WERI-Rb-1 (cell line): ENCODE measurements around the gene HECTD4.

ENCODE experiments used
- DNase-seq: peaks from one replicate; pipeline ENCODE4 v3.0.0-alpha.2; 2020
- H3K27ac ChIP-seq: fragments of 250-450 bp; sonication (Bioruptor Pico); 2 replicates; pipeline ENCODE4 v1.5.1; 2020; ENCODE audit warnings: mild to moderate bottlenecking, moderate library complexity
- H3K27me3 ChIP-seq: fragments of 250-450 bp; sonication (Bioruptor Pico); 2 replicates; pipeline ENCODE4 v1.5.1; 2021; ENCODE audit warnings: mild to moderate bottlenecking, low read depth, moderate library complexity; ENCODE audit not compliant: insufficient read depth, severe bottlenecking
- H3K36me3 ChIP-seq: fragments of 250-450 bp; sonication (Bioruptor Pico); 2 replicates; pipeline ENCODE4 v1.5.1; 2020; ENCODE audit warnings: mild to moderate bottlenecking, moderate library complexity
- H3K4me3 ChIP-seq: 2 replicates; pipeline ENCODE4 v1.5.1; 2011; ENCODE audit warnings: low read depth, mild to moderate bottlenecking, control low read depth, low read length
- H3K9me3 ChIP-seq: fragments of 250-450 bp; sonication (Bioruptor Pico); 2 replicates; pipeline ENCODE4 v1.5.1; 2021; ENCODE audit warnings: mild to moderate bottlenecking, moderate library complexity; ENCODE audit not compliant: severe bottlenecking
- TF ChIP-seq, protein P1 (sequence below): IDR thresholded peaks from 2 replicates; pipeline ENCODE4 v1.5.1; 2011; ENCODE audit warnings: low read depth, mild to moderate bottlenecking, control low read depth, inconsistent platforms, low read length

HECTD4 gene

DNA sequence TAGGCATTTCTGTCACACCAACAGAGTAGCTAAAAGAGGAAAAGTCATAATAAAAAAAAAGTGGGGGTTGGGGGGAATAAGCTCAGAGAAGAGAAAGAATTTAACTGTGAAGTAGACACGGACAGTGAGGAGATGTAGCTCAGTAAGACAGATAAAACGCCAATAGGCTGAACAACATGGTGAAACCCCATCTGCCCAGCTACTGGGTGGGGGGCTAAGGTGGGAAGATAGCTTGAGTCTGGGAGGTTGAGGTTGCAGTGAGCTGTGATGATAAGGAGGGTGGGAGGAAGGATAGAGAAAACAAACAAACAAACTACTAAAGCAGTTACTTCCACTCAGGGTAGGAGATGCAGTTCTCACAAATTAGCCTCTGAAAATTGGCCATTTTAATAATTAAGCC is 25.0 kb downstream of the HECTD4 start:
- DNase-seq, result no peak
- no peaks in the 10 kb centered on the region for H3K36me3 ChIP-seq

DNA sequence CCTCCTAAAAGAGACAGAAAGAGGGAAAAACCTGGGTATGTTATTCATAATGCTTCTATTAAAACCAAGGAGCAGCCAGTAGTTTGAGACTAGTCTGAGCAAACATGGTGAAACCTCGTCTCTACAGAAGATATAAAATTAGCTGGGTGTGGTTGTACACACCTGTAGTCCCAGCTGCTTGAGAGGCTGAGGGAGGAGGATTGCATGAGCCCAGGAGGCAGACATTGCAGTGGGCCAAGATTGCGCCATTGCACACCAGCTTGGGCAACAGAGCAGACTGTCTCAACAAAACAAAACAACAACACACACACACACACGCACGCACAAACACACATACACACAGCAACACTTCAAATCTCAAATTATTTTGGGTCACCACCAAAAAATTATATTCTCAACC is 27.8 kb downstream of the HECTD4 start:
- TF ChIP-seq, protein P1, sequence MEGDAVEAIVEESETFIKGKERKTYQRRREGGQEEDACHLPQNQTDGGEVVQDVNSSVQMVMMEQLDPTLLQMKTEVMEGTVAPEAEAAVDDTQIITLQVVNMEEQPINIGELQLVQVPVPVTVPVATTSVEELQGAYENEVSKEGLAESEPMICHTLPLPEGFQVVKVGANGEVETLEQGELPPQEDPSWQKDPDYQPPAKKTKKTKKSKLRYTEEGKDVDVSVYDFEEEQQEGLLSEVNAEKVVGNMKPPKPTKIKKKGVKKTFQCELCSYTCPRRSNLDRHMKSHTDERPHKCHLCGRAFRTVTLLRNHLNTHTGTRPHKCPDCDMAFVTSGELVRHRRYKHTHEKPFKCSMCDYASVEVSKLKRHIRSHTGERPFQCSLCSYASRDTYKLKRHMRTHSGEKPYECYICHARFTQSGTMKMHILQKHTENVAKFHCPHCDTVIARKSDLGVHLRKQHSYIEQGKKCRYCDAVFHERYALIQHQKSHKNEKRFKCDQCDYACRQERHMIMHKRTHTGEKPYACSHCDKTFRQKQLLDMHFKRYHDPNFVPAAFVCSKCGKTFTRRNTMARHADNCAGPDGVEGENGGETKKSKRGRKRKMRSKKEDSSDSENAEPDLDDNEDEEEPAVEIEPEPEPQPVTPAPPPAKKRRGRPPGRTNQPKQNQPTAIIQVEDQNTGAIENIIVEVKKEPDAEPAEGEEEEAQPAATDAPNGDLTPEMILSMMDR, result no peak
- Histone ChIP-seq H3K9me3 (no peaks in the 10 kb centered on the region), H3K27ac (no peak overlapping the region), H3K4me3 (no peak overlapping the region), H3K36me3 (no peaks in the 10 kb centered on the region), H3K27me3 (no peaks in the 10 kb centered on the region)
- no peak for DNase-seq

More for the DNA sequence above, 25.0 kb downstream of the HECTD4 start:
- Histone ChIP-seq H3K4me3 (no peak overlapping the region), H3K9me3 (no peaks in the 10 kb centered on the region), H3K27ac (no peak overlapping the region), H3K27me3 (no peaks in the 10 kb centered on the region)
- TF ChIP-seq, protein P1, result no peak

DNA sequence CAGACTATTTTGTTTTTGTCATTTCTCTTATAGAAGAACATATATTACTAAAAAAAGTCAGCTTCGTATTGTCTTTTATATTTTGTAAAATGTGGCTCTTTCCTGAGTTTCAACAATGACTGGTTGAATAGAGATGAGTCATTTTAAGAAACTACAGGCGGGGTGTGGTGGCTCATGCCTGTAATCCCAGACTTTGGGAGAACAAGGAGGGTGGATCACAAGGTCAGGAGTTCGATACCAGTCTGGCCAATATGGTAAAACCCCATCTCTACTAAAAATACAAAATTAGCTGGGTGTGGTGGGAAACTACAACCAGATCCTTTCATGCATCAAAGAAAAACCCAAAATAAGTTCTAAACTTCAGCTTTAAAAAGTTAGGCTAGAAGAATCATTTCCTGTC is 28.8 kb downstream of the HECTD4 start:
- TF ChIP-seq, protein P1, result no peak
- Histone ChIP-seq H3K36me3 (no peaks in the 10 kb centered on the region), H3K4me3 (no peak overlapping the region), H3K27ac (no peak overlapping the region), H3K27me3 (no peaks in the 10 kb centered on the region), H3K9me3 (no peaks in the 10 kb centered on the region)
- DNase-seq, result no peak

DNA sequence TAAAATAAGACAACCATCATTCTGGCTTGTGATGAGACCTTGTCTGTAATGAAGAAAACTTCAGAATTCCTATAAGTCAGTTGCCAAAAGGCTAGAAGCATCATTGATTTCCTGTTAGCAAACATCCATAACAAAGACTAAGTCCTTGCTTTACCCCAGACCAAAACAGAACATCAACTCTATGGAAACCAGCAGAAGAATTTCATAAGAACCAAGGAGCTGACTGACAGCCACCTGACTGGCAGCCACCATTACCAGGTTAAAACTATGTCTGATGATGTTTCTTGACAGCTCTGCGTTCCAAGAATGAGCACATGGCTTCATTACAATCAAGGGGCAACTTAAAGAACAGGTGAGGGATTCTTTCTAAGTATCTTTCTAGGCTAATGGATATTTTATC is 29.3 kb downstream of the HECTD4 start:
- H3K4me3 ChIP-seq, result no peak overlapping the region
- TF ChIP-seq, protein P1, result no peak
- no peak for DNase-seq
- H3K36me3 ChIP-seq, result no peaks in the 10 kb centered on the region
- H3K27ac ChIP-seq, result no peak overlapping the region
- no peaks in the 10 kb centered on the region for H3K9me3 ChIP-seq
- no peaks in the 10 kb centered on the region for H3K27me3 ChIP-seq

DNA sequence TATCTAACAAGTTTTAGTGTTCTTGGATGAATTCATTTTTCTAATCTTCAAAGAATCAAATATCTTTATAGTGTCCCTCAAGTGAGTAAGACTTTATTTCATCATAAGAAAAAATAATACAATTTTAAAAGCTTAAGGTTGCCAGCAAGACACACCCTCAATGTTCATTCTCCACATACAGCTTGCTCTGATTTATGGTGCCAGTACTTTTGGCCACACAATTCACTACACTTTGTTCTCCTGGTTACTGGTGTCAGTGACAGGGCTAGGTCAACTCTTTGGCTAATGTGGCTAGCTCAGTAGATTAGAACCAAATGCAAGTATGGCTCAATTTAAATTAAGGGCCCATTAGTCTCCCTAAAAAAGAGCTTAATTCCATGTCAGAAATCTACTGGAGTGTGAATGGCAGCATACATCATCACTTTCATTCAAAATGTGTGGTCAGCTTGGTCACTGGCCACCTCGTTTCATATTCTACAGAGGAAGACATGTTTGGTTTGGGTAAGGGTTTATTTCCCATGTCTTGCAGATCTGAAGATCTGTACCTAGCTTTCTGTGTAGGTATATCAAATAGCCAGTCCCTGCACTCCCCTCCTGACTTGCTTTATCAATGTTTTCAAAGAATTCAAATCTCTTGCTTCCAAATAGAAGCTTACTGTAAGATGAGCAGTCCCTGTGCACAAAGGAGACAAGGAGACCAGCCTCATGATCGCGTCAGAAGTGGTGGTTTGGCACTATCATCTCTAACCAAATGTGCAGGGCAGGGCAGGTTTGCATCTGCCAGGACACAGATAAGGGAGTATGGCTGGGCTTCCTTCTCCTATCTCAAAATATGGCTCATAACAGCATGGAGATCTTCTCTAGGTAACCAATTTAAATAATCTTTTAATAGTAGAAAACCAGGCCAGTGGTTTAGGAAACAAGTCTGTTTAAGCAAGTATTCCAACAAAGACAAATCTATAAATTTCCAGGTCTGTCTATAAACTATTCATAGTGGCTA is 31.3 kb downstream of the HECTD4 start:
- Histone ChIP-seq H3K36me3 (no peaks in the 10 kb centered on the region), H3K4me3 (no peak overlapping the region), H3K27ac (no peak overlapping the region), H3K9me3 (no peaks in the 10 kb centered on the region), H3K27me3 (no peaks in the 10 kb centered on the region)
- TF ChIP-seq, protein P1, result no peak
- no peak for DNase-seq
